Measurements from ENCODE around the gene RNPEPL1. TPM values are rescaled to one million over a fixed set of nuclear protein-coding genes. Genes with fewer than 3 reads are reported as not detected.
"Not testable (repeated sequence)": the region's sequence is repeated elsewhere in the genome, so short reads cannot be mapped to it uniquely, and the experiment has no call there.

The RNPEPL1 gene
- total RNA-seq, 3 donors from 2014 or later, result 40.9 to 46.0 (median 42.9) TPM

DNA sequence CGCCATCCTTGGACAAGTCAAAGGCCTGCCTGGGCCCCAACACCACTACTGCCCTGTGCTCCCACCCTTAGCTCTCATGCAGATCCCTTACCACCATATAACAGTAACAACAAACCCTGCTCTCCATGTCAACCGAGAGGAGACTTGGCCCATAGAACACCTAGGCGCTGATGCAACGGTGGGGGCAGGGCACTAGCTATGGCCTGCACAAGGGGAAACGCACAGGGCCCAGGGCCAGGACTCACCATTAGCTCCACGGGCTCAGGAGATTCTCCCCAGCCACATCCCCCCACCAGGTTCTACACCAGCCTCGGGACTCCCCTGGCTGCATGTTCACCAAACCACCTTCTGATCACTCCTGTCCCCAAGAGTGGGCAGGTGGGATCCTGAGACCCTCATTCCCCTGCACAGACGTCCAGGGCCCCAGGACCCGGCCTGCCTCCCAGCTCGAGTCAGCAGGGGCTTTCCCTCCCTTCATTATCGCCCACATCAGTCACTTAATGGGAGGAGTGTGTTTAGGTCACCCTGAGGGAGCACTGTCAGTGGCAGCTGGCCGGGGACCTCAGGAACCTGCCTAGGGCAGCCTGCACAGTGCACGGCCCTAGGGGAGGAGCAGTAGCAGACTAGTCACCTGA, 39.8 kb upstream of the RNPEPL1 start:
- H3K36me3 Mint-ChIP-seq (ENCODE audit: insufficient read depth), result peaks cover 65% of the 10 kb centered on the region
- no peak for ATAC-seq
- H3K27me3 Mint-ChIP-seq (ENCODE audit: low read depth), result no peaks in the 10 kb centered on the region
- no peak for DNase-seq
- no peak overlapping the region for H3K4me3 Mint-ChIP-seq
- no peaks in the 10 kb centered on the region for H3K4me1 Mint-ChIP-seq (ENCODE audit: low read depth)
- peaks cover 30% of the 10 kb centered on the region for H3K9me3 Mint-ChIP-seq

GRCh38 chr2:240529344-240529999, 38.8 kb upstream of the RNPEPL1 start:
- Mint-ChIP-seq H3K4me3 (no peak overlapping the region), H3K9me3 (peaks cover 35% of the 10 kb centered on the region), H3K27me3 (ENCODE audit: low read depth) (no peaks in the 10 kb centered on the region), H3K4me1 (ENCODE audit: low read depth) (no peaks in the 10 kb centered on the region), H3K36me3 (ENCODE audit: insufficient read depth) (peaks cover 65% of the 10 kb centered on the region)
- ATAC-seq (no peak), DNase-seq (no peak)

DNA sequence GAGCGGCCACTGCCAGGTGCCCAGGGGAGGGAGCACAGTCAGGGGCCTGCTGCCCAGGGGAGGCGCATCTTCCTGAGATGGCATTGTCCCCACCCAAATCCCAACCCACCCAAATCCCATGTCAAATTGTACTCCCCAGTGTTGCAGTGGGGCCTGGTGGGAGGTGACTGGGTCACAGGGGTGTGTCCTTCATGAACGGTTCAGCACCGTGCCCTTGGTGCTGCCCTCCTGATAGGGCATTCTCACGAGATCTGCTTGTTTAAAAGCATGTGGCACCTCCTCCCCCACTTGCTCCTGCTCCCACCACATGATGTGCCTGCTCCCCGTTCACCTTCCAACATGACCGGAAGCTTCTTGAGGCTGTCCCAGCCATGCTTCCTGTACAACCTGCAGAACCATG, 38.1 kb upstream of the RNPEPL1 start:
- Mint-ChIP-seq H3K4me3 (no peak overlapping the region), H3K36me3 (ENCODE audit: insufficient read depth) (peaks cover 65% of the 10 kb centered on the region), H3K4me1 (ENCODE audit: low read depth) (no peaks in the 10 kb centered on the region), H3K27me3 (ENCODE audit: low read depth) (no peaks in the 10 kb centered on the region), H3K9me3 (peaks cover 29% of the 10 kb centered on the region)
- ATAC-seq (no peak), DNase-seq (no peak)

DNA sequence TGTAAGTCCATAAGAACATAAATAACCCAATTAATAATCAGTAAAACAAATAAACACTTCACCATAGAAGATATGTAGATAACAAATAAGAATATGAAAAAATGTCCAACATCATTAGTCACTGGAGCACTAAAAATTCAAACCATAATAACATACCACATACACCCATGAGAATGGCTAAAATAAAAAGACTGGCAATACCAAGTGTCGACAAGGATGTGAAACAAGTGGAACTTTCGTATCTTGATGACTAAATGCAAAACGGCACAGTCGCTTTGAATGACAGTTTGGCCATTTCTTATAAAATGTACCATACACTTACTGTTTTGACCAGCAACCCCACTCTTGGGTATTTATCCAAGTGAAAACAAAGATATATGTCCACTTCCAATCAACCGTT, 37.2 kb upstream of the RNPEPL1 start:
- H3K4me1 Mint-ChIP-seq (ENCODE audit: low read depth), result no peaks in the 10 kb centered on the region
- DNase-seq (no peak), ATAC-seq (no peak)
- H3K27me3 Mint-ChIP-seq (ENCODE audit: low read depth), result no peaks in the 10 kb centered on the region
- H3K4me3 Mint-ChIP-seq, result no peak overlapping the region
- H3K9me3 Mint-ChIP-seq, result peaks cover 29% of the 10 kb centered on the region
- H3K36me3 Mint-ChIP-seq (ENCODE audit: insufficient read depth), result peaks cover 66% of the 10 kb centered on the region

DNA sequence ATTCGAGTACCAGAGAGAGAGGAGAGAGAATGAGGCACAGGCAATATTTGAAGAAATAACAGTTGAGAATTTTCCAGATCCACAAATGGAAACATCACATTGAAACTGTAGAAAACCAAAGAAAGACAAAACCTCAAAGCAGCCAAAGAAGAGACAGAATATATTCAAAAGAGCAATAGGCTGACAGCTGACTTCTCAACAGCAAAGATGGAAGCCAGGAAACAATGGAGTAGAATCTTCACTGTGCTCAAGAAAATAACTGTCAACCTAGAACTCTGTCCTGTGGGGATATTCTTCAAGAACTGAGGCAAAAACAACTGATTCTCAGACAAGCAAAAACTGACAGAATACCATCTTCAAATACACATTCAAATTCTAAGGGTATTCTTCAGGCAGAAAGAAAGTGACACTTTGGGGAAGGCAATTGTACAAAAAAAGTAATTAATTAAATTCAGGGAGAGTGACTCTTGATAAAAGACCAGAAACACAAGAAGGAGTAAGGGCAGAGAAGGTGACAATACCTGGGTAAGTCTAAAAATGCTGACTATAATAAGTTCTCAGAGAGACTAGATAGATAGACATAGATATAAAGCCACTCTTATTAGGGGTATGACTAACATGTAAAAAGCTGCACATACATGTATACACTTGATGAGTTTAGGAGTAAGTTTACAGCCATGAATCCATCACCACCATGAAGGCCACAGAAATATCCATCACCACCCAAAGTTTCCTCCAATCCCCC, 36.1 kb upstream of the RNPEPL1 start:
- Mint-ChIP-seq H3K9me3 (peaks cover 27% of the 10 kb centered on the region), H3K4me1 (ENCODE audit: low read depth) (peaks cover 2% of the 10 kb centered on the region), H3K27me3 (ENCODE audit: low read depth) (no peaks in the 10 kb centered on the region), H3K4me3 (no peak overlapping the region), H3K36me3 (ENCODE audit: insufficient read depth) (peaks cover 61% of the 10 kb centered on the region)
- ATAC-seq (no peak), DNase-seq (no peak)

DNA sequence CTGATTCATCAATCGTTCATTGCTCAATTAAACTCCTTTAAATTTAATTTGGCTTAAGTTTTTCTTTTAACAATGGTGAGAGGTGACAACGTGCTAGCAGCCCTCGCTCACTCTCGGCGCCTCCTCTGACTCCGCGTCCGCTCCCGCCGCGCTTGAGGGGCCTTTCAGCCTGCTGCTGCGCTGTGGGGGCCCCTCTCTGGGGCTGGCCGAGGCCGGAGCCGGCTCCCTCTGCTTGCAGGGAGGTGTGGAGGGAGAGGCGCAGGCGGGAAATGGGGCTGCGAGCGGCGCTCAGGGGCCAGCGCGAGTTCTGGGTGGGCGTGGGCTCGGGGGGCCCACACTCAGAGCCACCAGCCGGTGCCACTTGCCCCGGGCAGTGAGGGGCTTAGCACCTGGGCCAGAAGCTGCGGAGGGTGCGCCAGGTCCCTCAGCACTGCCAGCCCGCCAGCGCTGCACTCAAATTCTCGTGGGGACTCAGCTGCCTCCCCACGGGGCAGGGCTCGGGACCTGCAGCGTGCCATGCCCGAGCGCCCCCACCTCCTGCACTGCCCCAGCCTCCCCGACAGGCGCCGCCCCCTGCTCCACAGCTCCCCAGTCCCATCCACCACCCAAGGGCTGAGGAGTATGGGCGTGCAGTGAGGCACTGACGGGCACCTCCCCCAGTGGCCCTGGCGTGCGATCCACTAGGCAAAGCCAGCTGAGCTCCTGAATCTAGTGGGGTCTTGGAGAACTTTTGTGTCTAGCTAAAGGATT, 30.1 kb upstream of the RNPEPL1 start:
- H3K4me3 Mint-ChIP-seq, result no peak overlapping the region
- H3K36me3 Mint-ChIP-seq (ENCODE audit: insufficient read depth), result peaks cover 56% of the 10 kb centered on the region
- ATAC-seq (no peak), DNase-seq (no peak)
- peaks cover 5% of the 10 kb centered on the region for H3K9me3 Mint-ChIP-seq
- no peaks in the 10 kb centered on the region for H3K27me3 Mint-ChIP-seq (ENCODE audit: low read depth)
- peaks cover 4% of the 10 kb centered on the region for H3K4me1 Mint-ChIP-seq (ENCODE audit: low read depth)

DNA sequence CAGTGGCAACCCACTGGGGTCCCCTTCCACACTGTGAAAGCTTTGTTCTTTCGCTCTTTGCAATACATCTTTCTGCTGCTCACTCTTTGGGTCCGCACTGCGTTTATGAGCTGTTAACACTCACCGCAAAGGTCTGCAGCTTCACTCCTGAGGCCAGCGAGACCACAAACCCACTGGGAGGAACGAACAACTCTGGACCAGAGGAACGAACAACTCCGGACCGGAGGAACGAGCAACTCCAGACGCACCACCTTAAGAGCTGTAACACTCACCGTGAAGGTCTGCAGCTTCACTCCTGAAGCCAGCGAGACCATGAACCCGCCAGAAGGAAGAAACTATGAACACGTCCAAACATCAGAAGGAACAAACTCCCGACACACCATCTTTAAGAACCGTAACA, 29.2 kb upstream of the RNPEPL1 start:
- not testable (repeated sequence) for H3K27me3 Mint-ChIP-seq (ENCODE audit: low read depth); ATAC-seq
- peaks cover 52% of the 10 kb centered on the region for H3K36me3 Mint-ChIP-seq (ENCODE audit: insufficient read depth)

DNA sequence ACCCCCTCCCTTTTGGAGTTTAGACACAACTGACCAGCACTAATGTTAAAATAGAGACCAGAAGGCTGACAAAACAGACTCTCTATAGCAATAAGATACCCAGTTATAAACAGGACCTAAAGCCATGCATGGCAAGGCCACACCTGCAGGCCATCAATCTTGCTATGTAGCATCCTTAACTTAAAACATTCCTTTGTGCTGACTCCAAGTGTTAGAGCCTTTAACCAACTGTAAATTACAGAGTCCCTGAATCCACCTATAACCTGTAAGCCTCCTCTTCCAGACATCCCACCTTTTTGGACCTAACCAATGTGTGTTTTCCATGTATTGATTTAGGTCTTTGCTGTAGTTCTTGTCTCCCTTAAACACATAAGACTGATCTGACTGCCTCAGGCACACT, 28.4 kb upstream of the RNPEPL1 start:
- H3K27me3 Mint-ChIP-seq (ENCODE audit: low read depth), result no peaks in the 10 kb centered on the region
- no peaks in the 10 kb centered on the region for H3K9me3 Mint-ChIP-seq
- peaks cover 49% of the 10 kb centered on the region for H3K36me3 Mint-ChIP-seq (ENCODE audit: insufficient read depth)
- no peak for DNase-seq
- no peak overlapping the region for H3K4me3 Mint-ChIP-seq
- peaks cover 4% of the 10 kb centered on the region for H3K4me1 Mint-ChIP-seq (ENCODE audit: low read depth)
- no peak for ATAC-seq

More for the DNA sequence above, 29.2 kb upstream of the RNPEPL1 start:
- not testable (repeated sequence) for H3K9me3 Mint-ChIP-seq; H3K4me3 Mint-ChIP-seq; H3K4me1 Mint-ChIP-seq (ENCODE audit: low read depth); DNase-seq

DNA sequence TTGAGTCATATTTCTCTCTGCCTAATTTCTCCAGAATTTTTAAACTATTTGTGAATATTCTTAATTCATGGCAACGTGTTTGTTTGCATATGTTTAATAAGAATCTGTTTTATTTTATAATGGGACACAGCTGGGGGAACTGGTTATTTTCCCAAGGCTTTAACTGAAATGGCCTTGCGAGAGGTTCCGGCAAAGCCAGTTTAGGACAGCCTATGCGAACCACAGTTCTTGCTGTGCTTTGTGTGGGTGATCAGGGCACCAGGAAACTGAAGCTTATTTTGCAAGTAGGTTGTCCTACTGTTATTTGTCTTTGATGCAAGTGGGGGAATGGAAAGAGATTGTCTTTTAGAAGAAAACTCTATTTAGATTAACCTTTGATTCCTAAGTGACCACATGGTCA, 17.0 kb upstream of the RNPEPL1 start:
- H3K9me3 Mint-ChIP-seq, result no peaks in the 10 kb centered on the region
- H3K4me1 Mint-ChIP-seq (ENCODE audit: low read depth), result peaks cover 10% of the 10 kb centered on the region
- DNase-seq (no peak), ATAC-seq (no peak)
- no peak overlapping the region for H3K4me3 Mint-ChIP-seq
- H3K27me3 Mint-ChIP-seq (ENCODE audit: low read depth), result no peaks in the 10 kb centered on the region
- peaks cover 23% of the 10 kb centered on the region for H3K36me3 Mint-ChIP-seq (ENCODE audit: insufficient read depth)

- peaks cover 15% of the 10 kb centered on the region for H3K4me1 Mint-ChIP-seq (ENCODE audit: low read depth)
- DNase-seq (no peak), ATAC-seq (no peak)
- peaks cover 27% of the 10 kb centered on the region for H3K36me3 Mint-ChIP-seq (ENCODE audit: insufficient read depth)
- no peak overlapping the region for H3K4me3 Mint-ChIP-seq
- H3K27me3 Mint-ChIP-seq (ENCODE audit: low read depth), result no peaks in the 10 kb centered on the region
- no peaks in the 10 kb centered on the region for H3K9me3 Mint-ChIP-seq
Observed at GRCh38 chr2:240551811-240552210, 16.5 kb upstream of the RNPEPL1 start.

DNA sequence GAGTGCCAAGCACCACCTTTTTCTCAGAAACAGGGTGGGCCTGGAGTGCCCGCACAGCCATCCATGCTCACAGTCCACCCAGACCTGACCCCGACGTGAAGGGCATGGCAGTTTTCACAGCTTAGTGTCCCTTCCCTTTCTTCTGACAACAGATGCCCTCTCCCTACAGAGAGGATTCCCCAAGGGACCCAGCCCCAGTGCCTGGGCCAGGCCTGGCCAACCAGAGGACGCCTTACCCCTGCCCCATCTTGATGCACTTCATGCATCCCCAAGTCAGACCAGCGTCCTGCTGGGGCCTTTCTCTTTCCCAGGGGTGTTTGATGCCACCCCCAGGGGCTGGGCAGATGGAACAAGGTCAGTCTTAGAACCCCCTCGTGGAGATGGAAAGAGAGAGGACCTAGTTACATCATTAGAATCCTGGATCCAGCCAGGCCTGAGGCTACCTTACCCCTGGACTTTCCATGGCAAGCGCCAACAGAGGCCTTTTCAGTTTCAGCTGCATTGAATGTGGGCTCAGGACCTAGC, 14.3 kb upstream of the RNPEPL1 start:
- Mint-ChIP-seq H3K27me3 (ENCODE audit: low read depth) (no peaks in the 10 kb centered on the region), H3K4me3 (no peak overlapping the region), H3K4me1 (ENCODE audit: low read depth) (peaks cover 28% of the 10 kb centered on the region), H3K36me3 (ENCODE audit: insufficient read depth) (peaks cover 28% of the 10 kb centered on the region), H3K9me3 (no peaks in the 10 kb centered on the region)
- DNase-seq (no peak), ATAC-seq (no peak)

DNA sequence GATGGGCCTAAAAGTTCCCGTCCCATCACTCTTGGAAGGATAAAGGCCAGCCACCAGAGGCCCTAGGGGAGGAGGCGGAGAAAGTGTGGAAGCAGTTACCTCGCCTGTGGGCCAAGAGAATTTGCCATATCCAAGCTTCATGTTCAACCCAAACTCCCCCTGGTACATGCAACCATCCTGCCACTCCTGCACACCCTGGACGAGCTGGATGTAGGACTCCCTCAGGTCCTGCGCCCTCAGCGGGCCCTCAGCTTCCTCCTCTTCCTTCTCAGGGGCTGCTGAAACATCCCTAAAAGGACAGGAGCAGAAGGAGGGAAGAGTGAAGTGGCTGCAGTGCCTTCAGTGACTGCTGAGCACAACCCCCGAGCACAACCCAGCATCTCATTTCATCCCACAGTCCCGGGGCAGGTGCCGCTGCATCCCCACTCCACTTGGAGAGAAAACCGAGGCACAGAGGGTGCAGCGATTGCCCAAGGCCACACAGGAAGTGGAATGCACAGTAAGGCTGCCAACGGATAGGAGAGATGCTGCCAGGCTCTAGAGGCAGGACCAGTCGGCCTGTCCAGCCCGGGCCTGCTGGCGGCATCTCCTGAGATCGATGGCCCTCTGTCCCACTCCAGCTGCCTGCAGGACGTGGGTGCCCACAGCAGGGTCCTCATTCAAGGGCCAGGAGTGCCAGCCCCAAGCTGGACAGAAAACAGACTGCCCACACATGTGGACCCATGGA, 13.4 kb upstream of the RNPEPL1 start:
- Mint-ChIP-seq H3K27me3 (ENCODE audit: low read depth) (no peaks in the 10 kb centered on the region), H3K4me3 (no peak overlapping the region), H3K9me3 (no peaks in the 10 kb centered on the region), H3K36me3 (ENCODE audit: insufficient read depth) (peaks cover 32% of the 10 kb centered on the region), H3K4me1 (ENCODE audit: low read depth) (peaks cover 37% of the 10 kb centered on the region)
- DNase-seq (no peak), ATAC-seq (no peak)

DNA sequence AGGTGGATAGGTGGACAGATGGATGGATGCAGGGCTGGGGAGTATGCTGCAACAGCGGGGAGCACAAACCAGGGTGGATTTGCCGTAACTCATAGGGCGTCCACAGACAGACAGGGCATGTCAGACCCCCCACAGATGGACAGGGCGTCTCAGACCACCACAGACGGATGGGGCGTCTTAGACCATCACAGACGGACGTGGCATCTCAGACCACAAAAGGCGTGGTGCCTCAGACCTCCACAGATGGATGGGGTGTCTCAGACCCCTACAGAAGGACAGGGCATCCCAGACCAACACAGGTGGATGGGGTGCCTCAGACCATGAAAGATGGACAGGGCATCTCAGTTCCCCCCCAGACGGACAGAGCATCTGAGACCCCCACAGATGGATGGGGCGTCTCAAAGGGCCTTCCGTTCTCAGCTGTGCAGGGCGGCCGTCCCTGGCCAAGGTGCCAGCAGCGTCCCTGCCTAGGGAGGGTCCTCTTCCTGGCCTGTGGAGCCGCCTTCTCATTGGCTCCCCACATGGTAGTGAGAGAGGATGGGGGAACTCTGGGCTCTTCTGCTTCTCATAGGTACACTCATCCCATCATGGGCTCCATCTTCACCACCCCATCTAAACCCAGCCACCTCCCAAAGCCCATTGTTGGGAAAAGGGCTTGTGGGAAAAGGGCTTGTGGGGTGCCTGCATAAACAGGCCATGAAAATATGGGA, 12.6 kb upstream of the RNPEPL1 start:
- ATAC-seq, result no peak
- H3K9me3 Mint-ChIP-seq, result no peaks in the 10 kb centered on the region
- no peak overlapping the region for H3K4me3 Mint-ChIP-seq
- H3K36me3 Mint-ChIP-seq (ENCODE audit: insufficient read depth), result peaks cover 30% of the 10 kb centered on the region
- no peak for DNase-seq
- H3K27me3 Mint-ChIP-seq (ENCODE audit: low read depth), result no peaks in the 10 kb centered on the region
- H3K4me1 Mint-ChIP-seq (ENCODE audit: low read depth), result peaks cover 39% of the 10 kb centered on the region

Measured in activated T-cell treated with anti-CD3 and anti-CD28 coated beads, Interleukin-2, amount 50 U/mL, for 4 hours (primary cell).